WTC11 (cell line): Measurements from ENCODE around the gene PTPN13. TPM values are rescaled to one million over a fixed set of nuclear protein-coding genes. Genes with fewer than 3 reads are reported as not detected.

Experiments
- ATAC-seq: fragments of 200-7000 bp; cut with Tn5 transposase; 2 replicates; pipeline ENCODE4 v1.10.0; 2021; ENCODE audit warnings: mild to moderate bottlenecking, moderate library complexity
- CTCF ChIA-PET: fragments of 300-600 bp; sonication (Branson Sonifier 250); formaldehyde crosslinking; loops from one replicate; lab custom pipeline; 2021; ENCODE audit warnings: antibody characterized with exemption; lab: Charles Lee
- POLR2A ChIA-PET: fragments of 350-600 bp; sonication (Branson Sonifier 250); formaldehyde crosslinking; loops from one replicate; lab custom pipeline; 2021; ENCODE audit warnings: antibody characterized with exemption; lab: Charles Lee
- DNase-seq: peaks from one replicate; pipeline ENCODE4 v3.0.0; 2021; ENCODE audit warnings: low spot score
- H3K27ac Mint-ChIP-seq: 2 replicates; pipeline ENCODE4 v1.8.0; 2021; ENCODE audit warnings: mixed read lengths
- H3K27me3 Mint-ChIP-seq: 2 replicates; pipeline ENCODE4 v1.8.0; 2021; ENCODE audit warnings: low read depth, mild to moderate bottlenecking, moderate library complexity, mixed read lengths
- H3K36me3 Mint-ChIP-seq: 2 replicates; pipeline ENCODE4 v1.8.0; 2021; ENCODE audit warnings: mixed read lengths
- H3K4me1 Mint-ChIP-seq: 2 replicates; pipeline ENCODE4 v1.8.0; 2022; ENCODE audit warnings: mixed read lengths
- H3K4me3 Mint-ChIP-seq: 2 replicates; pipeline ENCODE4 v1.8.0; 2021; ENCODE audit warnings: mild to moderate bottlenecking, moderate library complexity, mixed read lengths
- H3K9me3 Mint-ChIP-seq: 2 replicates; pipeline ENCODE4 v1.8.0; 2021; ENCODE audit warnings: mixed read lengths
- ATF2 ChIP-seq: sonication (generic); formaldehyde crosslinking; IDR thresholded peaks from 2 replicates; pipeline ENCODE4 v1.8.1; 2022; ENCODE audit warnings: low read depth, missing genetic modification reagents, borderline replicate concordance
- ATF3 ChIP-seq: sonication (generic); formaldehyde crosslinking; conservative IDR thresholded peaks from 2 replicates; pipeline ENCODE4 v1.8.1; 2022; ENCODE audit warnings: mild to moderate bottlenecking, missing genetic modification reagents
- CBFB ChIP-seq: sonication (generic); formaldehyde crosslinking; IDR thresholded peaks from 2 replicates; pipeline ENCODE4 v1.8.1; 2022; ENCODE audit warnings: mild to moderate bottlenecking, low read depth, missing genetic modification reagents
- E2F4 ChIP-seq: sonication (generic); formaldehyde crosslinking; IDR thresholded peaks from 2 replicates; pipeline ENCODE4 v1.8.1; 2022; ENCODE audit warnings: low read depth, mild to moderate bottlenecking, moderate library complexity, missing genetic modification reagents, borderline replicate concordance
- ELF4 ChIP-seq: sonication (generic); formaldehyde crosslinking; IDR thresholded peaks from 2 replicates; pipeline ENCODE4 v1.8.1; 2022; ENCODE audit warnings: low read depth, mild to moderate bottlenecking, moderate library complexity, missing genetic modification reagents
- FOXJ3 ChIP-seq: sonication (generic); formaldehyde crosslinking; IDR thresholded peaks from 2 replicates; pipeline ENCODE4 v1.9.0; 2021; ENCODE audit warnings: missing genetic modification reagents, mild to moderate bottlenecking, borderline replicate concordance
- GTF2I ChIP-seq: fragments of 250-450 bp; sonication (Bioruptor Pico); conservative IDR thresholded peaks from 2 replicates; pipeline ENCODE4 v1.4.0; 2021; ENCODE audit warnings: mild to moderate bottlenecking
- MLX ChIP-seq: sonication (generic); formaldehyde crosslinking; IDR thresholded peaks from 2 replicates; pipeline ENCODE4 v1.8.1; 2023; ENCODE audit warnings: mild to moderate bottlenecking, missing genetic modification reagents, moderate library complexity
- MYBL2 ChIP-seq: sonication (generic); formaldehyde crosslinking; IDR thresholded peaks from 2 replicates; pipeline ENCODE4 v1.8.1; 2023; ENCODE audit warnings: mild to moderate bottlenecking, moderate library complexity, missing genetic modification reagents
- NR1H2 ChIP-seq: sonication (generic); formaldehyde crosslinking; IDR thresholded peaks from 2 replicates; pipeline ENCODE4 v1.9.0; 2021; ENCODE audit warnings: mild to moderate bottlenecking, moderate library complexity, missing genetic modification reagents
- PRDM15 ChIP-seq: sonication (generic); formaldehyde crosslinking; IDR thresholded peaks from 2 replicates; pipeline ENCODE4 v1.8.0; 2022; ENCODE audit warnings: missing genetic modification reagents
- PREB ChIP-seq: sonication (generic); formaldehyde crosslinking; IDR thresholded peaks from 2 replicates; pipeline ENCODE4 v1.8.1; 2022; ENCODE audit warnings: mild to moderate bottlenecking, missing genetic modification reagents, moderate library complexity, borderline replicate concordance
- SP1 ChIP-seq: sonication (generic); formaldehyde crosslinking; conservative IDR thresholded peaks from 2 replicates; pipeline ENCODE4 v1.8.1; 2022; ENCODE audit warnings: missing genetic modification reagents
- TP53 ChIP-seq: sonication (generic); formaldehyde crosslinking; IDR thresholded peaks from 2 replicates; pipeline ENCODE4 v1.8.1; 2023; ENCODE audit warnings: mild to moderate bottlenecking, missing genetic modification reagents
- ZMAT4 ChIP-seq: fragments of 250-450 bp; sonication (Bioruptor Pico); IDR thresholded peaks from 2 replicates; pipeline ENCODE4 v1.9.0; 2021; ENCODE audit warnings: mild to moderate bottlenecking
- ZNF232 ChIP-seq: sonication (generic); formaldehyde crosslinking; IDR thresholded peaks from 2 replicates; pipeline ENCODE4 v1.8.0; 2022; ENCODE audit warnings: mild to moderate bottlenecking, missing genetic modification reagents
- ZNF423 ChIP-seq: fragments of 250-450 bp; sonication (Bioruptor Pico); IDR thresholded peaks from 2 replicates; pipeline ENCODE4 v2.1.2; 2022; ENCODE audit warnings: mild to moderate bottlenecking, moderate library complexity
- ZNF425 ChIP-seq: fragments of 250-450 bp; sonication (Bioruptor Pico); conservative IDR thresholded peaks from 2 replicates; pipeline ENCODE4 v1.9.0; 2021; ENCODE audit warnings: mild to moderate bottlenecking
- total RNA-seq: library from RNA; stranded (reverse); gene quantifications from 3 replicates; pipeline ENCODE4 v1.2.3, GENCODE V29; 2021

PTPN13 gene
- total RNA-seq, 1 experiment from 2014 or later = 49.7 TPM

- no peak overlapping the region for H3K27ac Mint-ChIP-seq
- no peaks in the 10 kb centered on the region for H3K9me3 Mint-ChIP-seq
- ChIA-PET CTCF (no interaction called here), POLR2A (interaction anchor here (0.9 kb wide), 1 partner anchor 8 kb away, joined by 3 read pairs; no protein-coding TSS in a partner anchor)
- no peak for ATAC-seq
- TF ChIP-seq ZNF425 (CRISPR knock-in tag) (no peak), PREB (no peak), NR1H2 (CRISPR knock-in tag) (no peak), ATF3 (CRISPR knock-in tag) (no peak), CBFB (CRISPR knock-in tag) (no peak), ELF4 (no peak), GTF2I (CRISPR knock-in tag) (no peak), TP53 (CRISPR knock-in tag) (no peak), E2F4 (CRISPR knock-in tag) (no peak), FOXJ3 (CRISPR knock-in tag) (no peak), SP1 (CRISPR knock-in tag) (no peak), ATF2 (no peak), PRDM15 (no peak), MLX (CRISPR knock-in tag) (no peak), ZNF423 (CRISPR knock-in tag) (no peak), MYBL2 (no peak), ZMAT4 (CRISPR knock-in tag) (no peak), ZNF232 (no peak)
- peaks cover 15% of the 10 kb centered on the region for H3K4me1 Mint-ChIP-seq
- no peaks in the 10 kb centered on the region for H3K36me3 Mint-ChIP-seq
- H3K27me3 Mint-ChIP-seq = no peaks in the 10 kb centered on the region
- H3K4me3 Mint-ChIP-seq = no peak overlapping the region
- no peak for DNase-seq
Measured at GRCh38 chr4:86608757-86609375, 14.8 kb downstream of the PTPN13 start.
